K562 (cell line): ENCODE data around the gene IL7R. TPM values are rescaled to one million over a fixed set of nuclear protein-coding genes. Genes with fewer than 3 reads are reported as not detected.

Experiments
- ATAC-seq: fragments of 200-7000 bp; cut with Tn5 transposase; 3 replicates; pipeline ENCODE4 v1.9.1; 2020; ENCODE audit warnings: moderate library complexity
- BruUV-seq: library from RNA; stranded (reverse); fragments of 400-500 nt; replicated peaks from 2 replicates; lab custom pipeline; 2021; lab: Mats Ljungman, UMichigan
- CTCF ChIA-PET: fragments of 300-600 bp; formaldehyde crosslinking; extraction: SDS; loops from one replicate; lab custom pipeline; 2021; ENCODE audit warnings: low intra/inter-chr PET ratio; lab: Yijun Ruan, JAX
- POLR2A ChIA-PET: fragments of 300-600, 350-650 bp; sonication (Branson Sonifier 250); formaldehyde crosslinking; extraction: SDS; loops from one replicate; lab custom pipeline; 2021; ENCODE audit warnings: antibody characterized with exemption, inconsistent platforms; lab: Yijun Ruan, JAX
- DNase-seq, 4 experiments: peaks; one replicate each; pipeline versions ENCODE4 v3.0.0 to v3.0.0-alpha.2; 2011 to 2018; ENCODE audit warnings: low spot score in 3 of 4, mixed read lengths in 3 of 4; ENCODE audit errors: extremely low read depth in 1 of 4
- FAIRE-seq: peaks from 2 replicates; lab custom pipeline; 2011; peaks lifted over from hg19 to GRCh38; lab: Jason Lieb, UNC
- H2AFZ ChIP-seq: 2 replicates; pipeline ENCODE4 v1.6.0; 2011; ENCODE audit warnings: low read depth, low read length, control low read depth, inconsistent platforms
- H3K27ac ChIP-seq: fragments of 200-600 bp; 3 replicates; pipeline ENCODE4 v1.8.0; 2011; ENCODE audit warnings: low read depth, mild to moderate bottlenecking, control low read depth, inconsistent platforms, low read length, moderate library complexity, mixed read lengths; ENCODE audit errors: extremely low read depth
- H3K27me3 ChIP-seq, 2 experiments: fragments of 300-600 bp in 1 of 2; 2 replicates in 1 of 2; 3 replicates in 1 of 2; pipeline versions ENCODE4 v1.6.0 to v1.8.0; 2011; ENCODE audit warnings: inconsistent platforms in 2 of 2, low read length in 2 of 2, mild to moderate bottlenecking in 1 of 2, mixed read lengths in 1 of 2, moderate library complexity in 1 of 2; ENCODE audit not compliant: control insufficient read depth in 2 of 2, insufficient read depth in 2 of 2
- H3K36me3 ChIP-seq: fragments of 300-600 bp; 3 replicates; pipeline ENCODE4 v1.8.0; 2011; ENCODE audit warnings: mild to moderate bottlenecking, low read length, inconsistent platforms; ENCODE audit not compliant: control insufficient read depth, insufficient read depth
- H3K4me1 ChIP-seq, 2 experiments: fragments of 200-600 bp in 1 of 2; replicated peaks in 1 of 2; 2 replicates in 1 of 2; 3 replicates in 1 of 2; pipeline versions ENCODE4 v1.5.1 to v1.8.0; 2011; ENCODE audit warnings: inconsistent platforms in 2 of 2, low read length in 2 of 2, mild to moderate bottlenecking in 1 of 2, mixed read lengths in 1 of 2, moderate library complexity in 1 of 2; ENCODE audit not compliant: control insufficient read depth in 2 of 2, insufficient read depth in 2 of 2
- H3K4me2 ChIP-seq: 2 replicates; pipeline ENCODE4 v1.6.1; 2011; ENCODE audit warnings: low read length, control low read depth, inconsistent platforms, mixed read lengths; ENCODE audit not compliant: insufficient read depth
- H3K4me3 ChIP-seq: fragments of 200-600 bp; sonication (generic), shearing (Covaris generic); 2 replicates; pipeline ENCODE4 v1.5.1; 2016; ENCODE audit warnings: control low read depth, inconsistent platforms
- H3K79me2 ChIP-seq: fragments of 200-600 bp; 3 replicates; pipeline ENCODE4 v1.8.0; 2011; ENCODE audit warnings: low read length, inconsistent platforms; ENCODE audit not compliant: control insufficient read depth, insufficient read depth
- H3K9ac ChIP-seq, 2 experiments: 2 replicates each; pipeline versions ENCODE4 v1.6.0 to v1.6.1; 2011; ENCODE audit warnings: low read depth in 2 of 2, low read length in 2 of 2, control low read depth in 1 of 2, inconsistent platforms in 1 of 2, mild to moderate bottlenecking in 1 of 2, mixed read lengths in 1 of 2; ENCODE audit not compliant: insufficient read depth in 1 of 2
- H3K9me1 ChIP-seq: one replicate; pipeline ENCODE4 v1.6.0; 2011; ENCODE audit warnings: inconsistent platforms, mild to moderate bottlenecking, low read length, moderate library complexity; ENCODE audit not compliant: control insufficient read depth, insufficient read depth
- H3K9me3 ChIP-seq: replicated peaks from 2 replicates; pipeline ENCODE4 v1.5.1; 2011; ENCODE audit warnings: low read depth, low read length, inconsistent platforms; ENCODE audit not compliant: control insufficient read depth, insufficient read depth
- H4K20me1 ChIP-seq: replicated peaks from 2 replicates; pipeline ENCODE4 v1.6.1; 2011; ENCODE audit warnings: low read length, inconsistent platforms, mixed read lengths; ENCODE audit not compliant: control insufficient read depth, insufficient read depth
- COPS2 ChIP-seq: fragments of 450-650 bp; conservative IDR thresholded peaks from 2 replicates; pipeline ENCODE4 v1.6.1; 2016; ENCODE audit warnings: mild to moderate bottlenecking, moderate library complexity
- DIDO1 ChIP-seq: fragments of 450-650 bp; IDR thresholded peaks from 2 replicates; pipeline ENCODE4 v1.6.1; 2016; ENCODE audit warnings: low read depth, missing biosample characterization, missing genetic modification characterization
- KLF10 ChIP-seq: fragments of 250-450 bp; sonication (Bioruptor Pico); IDR thresholded peaks from 2 replicates; pipeline ENCODE4 v1.6.1; 2021; ENCODE audit warnings: matching md5 sums
- LEF1 ChIP-seq: fragments of 450-650 bp; IDR thresholded peaks from 2 replicates; pipeline ENCODE4 v1.6.1; 2016; ENCODE audit warnings: mild to moderate bottlenecking
- SIN3A ChIP-seq, 2 experiments: fragments of 150-350 bp in 1 of 2; IDR thresholded peaks; 2 replicates each; pipeline ENCODE4 v1.6.1; 2011 to 2016; ENCODE audit warnings: borderline replicate concordance in 2 of 2, low read depth in 2 of 2, low read length in 2 of 2, mild to moderate bottlenecking in 2 of 2, moderate library complexity in 2 of 2; ENCODE audit not compliant: control insufficient read depth in 1 of 2
- WGBS: fragments of 100-300 bp; shearing (Covaris generic); methylation state at CpG from one replicate; pipeline ENCODE4 v1.1.6; 2016; ENCODE audit warnings: low coverage, mixed read lengths; ENCODE audit not compliant: insufficient coverage; ENCODE audit errors: missing lambda C conversion rate; 5-methylcytosine and 5-hydroxymethylcytosine counted together
- in situ Hi-C: fragments of 300-500 bp; cut with MboI; formaldehyde crosslinking; loops from 4 replicates; pipeline ENCODE4 v1.15.0; 2018; ENCODE audit warnings: inconsistent platforms, mixed read lengths
- intact Hi-C: fragments of 100-400 bp; cut with micrococcal nuclease; formaldehyde crosslinking; loops from 2 replicates; pipeline ENCODE4 v1.14.2; 2022
- polyA plus RNA-seq, 8 experiments: library from polyadenylated mRNA; depleted of rRNA in 4 of 8; stranded (reverse) in 5 of 8; unstranded in 3 of 8; fragments of >200 nt; fragmentation: Nextera tagmentation in 2 of 8; fragmentation: Illumina TruSeq in 1 of 8; extraction: Ambion mirVana in 2 of 8; extraction: Trizol in 1 of 8; gene quantifications; 2 replicates each; pipeline versions ENCODE4 v1.2.1 to v1.2.3, GENCODE V29; 2011 to 2014; ENCODE audit warnings: inconsistent platforms in 1 of 8, missing spikeins in 1 of 8
- total RNA-seq, 7 experiments: library from RNA; depleted of rRNA in 6 of 7; stranded (reverse); fragments of >200 nt in 6 of 7; fragmentation: Illumina TruSeq in 2 of 7; extraction: Trizol in 2 of 7; gene quantifications; 2 replicates each; pipeline versions ENCODE4 v1.2.1 to v1.2.3, GENCODE V29; 2011 to 2021; ENCODE audit warnings: low replicate concordance in 1 of 7
- TF ChIP-seq, protein P1 (sequence below): fragments of 450-650 bp; IDR thresholded peaks from one replicate; pipeline ENCODE4 v1.6.1; 2018; ENCODE audit warnings: mild to moderate bottlenecking, moderate library complexity; ENCODE audit not compliant: partially characterized antibody
- TF ChIP-seq, protein P2 (sequence below): fragments of 200-800 bp; sonication (Bioruptor generic); IDR thresholded peaks from 2 replicates; pipeline ENCODE4 v1.6.1; 2017; ENCODE audit warnings: missing genetic modification characterization, missing compliant biosample characterization

Gene IL7R
- total and polyA plus RNA-seq, 9 of the 15 experiments (the other 6 are each of a cell fraction or from before 2014, with no cell fraction given) = 0.04 to 0.98 (median 0.09) TPM; not detected in 3

DNA sequence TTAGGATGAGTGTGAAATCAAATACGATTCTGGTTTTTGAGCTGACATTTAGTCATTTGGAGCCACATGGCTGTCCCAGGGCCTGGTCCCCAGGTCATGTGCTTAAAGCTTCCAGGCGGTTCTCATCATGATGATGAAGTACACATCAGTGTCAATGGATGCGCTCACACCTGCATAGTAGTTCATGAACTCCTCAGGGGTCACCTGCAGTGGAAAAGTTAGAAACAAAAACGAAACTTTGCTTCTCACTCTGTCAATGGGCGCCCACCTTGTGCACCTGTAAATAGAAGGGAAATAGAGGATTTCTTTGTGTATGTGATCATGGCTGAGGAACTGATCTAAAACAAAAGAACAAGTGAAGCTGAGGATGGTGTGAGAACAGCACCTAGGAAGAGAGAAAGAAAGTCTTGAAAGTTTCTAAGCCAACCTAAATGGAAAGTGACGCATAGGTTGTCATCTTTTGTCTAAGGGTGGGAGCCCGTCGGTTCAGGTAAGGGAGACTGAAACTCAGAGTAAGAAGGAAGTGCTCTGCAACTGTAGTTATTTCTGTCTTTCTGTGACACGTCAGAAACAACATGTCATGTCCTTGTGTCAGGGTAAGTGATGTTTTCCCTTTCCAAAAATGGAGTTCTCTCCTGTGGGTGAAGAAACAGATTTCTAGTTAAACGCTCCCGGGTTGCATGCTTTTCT is 47.9 kb downstream of the IL7R start:
- TF ChIP-seq, protein P1, sequence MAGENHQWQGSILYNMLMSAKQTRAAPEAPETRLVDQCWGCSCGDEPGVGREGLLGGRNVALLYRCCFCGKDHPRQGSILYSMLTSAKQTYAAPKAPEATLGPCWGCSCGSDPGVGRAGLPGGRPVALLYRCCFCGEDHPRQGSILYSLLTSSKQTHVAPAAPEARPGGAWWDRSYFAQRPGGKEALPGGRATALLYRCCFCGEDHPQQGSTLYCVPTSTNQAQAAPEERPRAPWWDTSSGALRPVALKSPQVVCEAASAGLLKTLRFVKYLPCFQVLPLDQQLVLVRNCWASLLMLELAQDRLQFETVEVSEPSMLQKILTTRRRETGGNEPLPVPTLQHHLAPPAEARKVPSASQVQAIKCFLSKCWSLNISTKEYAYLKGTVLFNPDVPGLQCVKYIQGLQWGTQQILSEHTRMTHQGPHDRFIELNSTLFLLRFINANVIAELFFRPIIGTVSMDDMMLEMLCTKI = no peak
- TF ChIP-seq LEF1 (no peak), SIN3A (IDR thresholded peaks at IDR 0.05; ENCODE audit: borderline replicate concordance in 2 of 2, control insufficient read depth in 1 of 2, low read depth in 2 of 2, low read length in 2 of 2) (no peak), COPS2 (no peak), KLF10 (CRISPR knock-in tag) (no peak), DIDO1 (no peak)
- TF ChIP-seq, protein P2, sequence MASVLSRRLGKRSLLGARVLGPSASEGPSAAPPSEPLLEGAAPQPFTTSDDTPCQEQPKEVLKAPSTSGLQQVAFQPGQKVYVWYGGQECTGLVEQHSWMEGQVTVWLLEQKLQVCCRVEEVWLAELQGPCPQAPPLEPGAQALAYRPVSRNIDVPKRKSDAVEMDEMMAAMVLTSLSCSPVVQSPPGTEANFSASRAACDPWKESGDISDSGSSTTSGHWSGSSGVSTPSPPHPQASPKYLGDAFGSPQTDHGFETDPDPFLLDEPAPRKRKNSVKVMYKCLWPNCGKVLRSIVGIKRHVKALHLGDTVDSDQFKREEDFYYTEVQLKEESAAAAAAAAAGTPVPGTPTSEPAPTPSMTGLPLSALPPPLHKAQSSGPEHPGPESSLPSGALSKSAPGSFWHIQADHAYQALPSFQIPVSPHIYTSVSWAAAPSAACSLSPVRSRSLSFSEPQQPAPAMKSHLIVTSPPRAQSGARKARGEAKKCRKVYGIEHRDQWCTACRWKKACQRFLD (CRISPR knock-in tag) = no peak
- Histone ChIP-seq H3K9me3 (no peaks in the 10 kb centered on the region), H3K79me2 (no peaks in the 10 kb centered on the region), H3K9me1 (no peaks in the 10 kb centered on the region), H3K27ac (no peak overlapping the region), H3K36me3 (no peaks in the 10 kb centered on the region), H3K4me2 (no peak overlapping the region), H2AFZ (no peak overlapping the region), H4K20me1 (0 out of 2 replicates have a peak, but pooled peaks cover 3% of the 10 kb centered on the region), H3K9ac (no peak overlapping the region), H3K27me3 (no peaks in the 10 kb centered on the region), H3K4me3 (no peak overlapping the region), H3K4me1 (no peaks in the 10 kb centered on the region)
- intact Hi-C loops (no loop called here), in situ Hi-C loops (no loop called here)
- ChIA-PET CTCF (no interaction called here), POLR2A (no interaction called here)
- 0% methylated on average over 11 of the region's 11 CpGs for WGBS
- BruUV-seq = no TSS peak
- no peak for ATAC-seq
- DNase-seq = no peak
- FAIRE-seq = no peak
